Endothelial cell of hepatic sinusoid (primary cell): Measurements from ENCODE around the gene SMARCA1.
"Not testable (repeated sequence)": the region's sequence is repeated elsewhere in the genome, so short reads cannot be mapped to it uniquely, and the experiment has no call there.

Experiments
- in situ Hi-C: cut with HindIII; loops from 2 replicates; pipeline ENCODE4 v1.10.0; 2017; ENCODE audit warnings: low sequenced_read_pairs

SMARCA1 gene, protein sequence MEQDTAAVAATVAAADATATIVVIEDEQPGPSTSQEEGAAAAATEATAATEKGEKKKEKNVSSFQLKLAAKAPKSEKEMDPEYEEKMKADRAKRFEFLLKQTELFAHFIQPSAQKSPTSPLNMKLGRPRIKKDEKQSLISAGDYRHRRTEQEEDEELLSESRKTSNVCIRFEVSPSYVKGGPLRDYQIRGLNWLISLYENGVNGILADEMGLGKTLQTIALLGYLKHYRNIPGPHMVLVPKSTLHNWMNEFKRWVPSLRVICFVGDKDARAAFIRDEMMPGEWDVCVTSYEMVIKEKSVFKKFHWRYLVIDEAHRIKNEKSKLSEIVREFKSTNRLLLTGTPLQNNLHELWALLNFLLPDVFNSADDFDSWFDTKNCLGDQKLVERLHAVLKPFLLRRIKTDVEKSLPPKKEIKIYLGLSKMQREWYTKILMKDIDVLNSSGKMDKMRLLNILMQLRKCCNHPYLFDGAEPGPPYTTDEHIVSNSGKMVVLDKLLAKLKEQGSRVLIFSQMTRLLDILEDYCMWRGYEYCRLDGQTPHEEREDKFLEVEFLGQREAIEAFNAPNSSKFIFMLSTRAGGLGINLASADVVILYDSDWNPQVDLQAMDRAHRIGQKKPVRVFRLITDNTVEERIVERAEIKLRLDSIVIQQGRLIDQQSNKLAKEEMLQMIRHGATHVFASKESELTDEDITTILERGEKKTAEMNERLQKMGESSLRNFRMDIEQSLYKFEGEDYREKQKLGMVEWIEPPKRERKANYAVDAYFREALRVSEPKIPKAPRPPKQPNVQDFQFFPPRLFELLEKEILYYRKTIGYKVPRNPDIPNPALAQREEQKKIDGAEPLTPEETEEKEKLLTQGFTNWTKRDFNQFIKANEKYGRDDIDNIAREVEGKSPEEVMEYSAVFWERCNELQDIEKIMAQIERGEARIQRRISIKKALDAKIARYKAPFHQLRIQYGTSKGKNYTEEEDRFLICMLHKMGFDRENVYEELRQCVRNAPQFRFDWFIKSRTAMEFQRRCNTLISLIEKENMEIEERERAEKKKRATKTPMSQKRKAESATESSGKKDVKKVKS

DNA sequence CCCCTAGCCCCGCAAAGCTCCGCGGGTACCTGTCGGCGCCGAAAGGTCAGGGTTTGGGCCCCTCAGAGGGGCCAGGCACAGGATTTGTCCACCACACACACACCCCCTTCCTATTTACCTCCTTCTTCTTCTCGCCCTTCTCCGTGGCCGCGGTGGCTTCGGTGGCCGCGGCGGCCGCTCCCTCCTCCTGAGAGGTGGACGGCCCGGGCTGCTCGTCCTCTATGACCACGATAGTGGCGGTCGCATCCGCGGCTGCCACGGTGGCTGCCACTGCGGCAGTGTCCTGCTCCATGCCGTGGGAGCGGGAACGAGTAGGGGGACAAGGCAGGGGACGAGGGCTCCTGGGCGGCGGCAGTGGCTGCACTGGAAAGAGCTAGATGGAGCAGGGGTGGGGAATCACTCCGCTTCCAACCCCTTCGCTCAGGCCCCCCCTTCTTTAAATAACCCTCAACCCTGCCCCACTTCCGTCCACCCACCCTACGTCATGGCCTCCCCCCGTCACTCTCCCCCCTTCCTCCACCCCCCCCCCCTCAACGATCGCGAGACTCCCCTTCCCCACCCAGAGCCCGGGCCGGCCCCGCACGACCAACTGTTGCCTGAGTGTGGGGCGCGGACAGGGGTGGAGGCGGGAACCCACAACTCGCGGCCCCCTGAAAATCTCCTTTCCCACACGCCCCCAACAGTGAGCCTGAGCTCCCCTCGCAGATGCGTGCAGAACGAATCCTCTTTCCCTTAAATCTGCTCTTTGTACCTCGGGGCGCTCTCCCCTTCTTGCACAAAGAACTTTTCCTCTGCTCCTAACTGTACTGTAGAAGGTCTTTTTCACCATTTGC is at the start of gene SMARCA1:
TSS of gene SMARCA1 (minus strand) at position 412 of the 833 bp plus-strand sequence. CDS start at position 292, 120 bp downstream.
- in situ Hi-C loops = no loop called here

DNA sequence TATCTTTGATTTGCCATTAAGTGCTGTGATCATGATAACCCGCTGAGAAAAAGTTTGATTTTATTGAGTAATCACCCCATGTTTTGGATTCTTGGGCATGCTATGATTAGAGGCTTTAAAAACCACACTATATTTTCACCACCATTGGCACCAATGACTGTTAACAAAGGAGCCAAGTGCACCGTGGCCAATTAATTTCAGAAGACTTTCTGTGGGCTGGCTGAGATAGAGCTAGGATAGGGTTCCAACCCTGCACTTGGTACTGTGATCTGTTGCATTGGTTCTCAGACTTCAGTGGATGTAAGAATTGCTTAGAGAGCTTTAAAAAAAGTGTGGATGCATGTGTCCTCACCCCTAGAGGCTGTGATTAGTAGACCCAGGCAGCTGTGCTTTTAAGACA is 49.1 kb upstream of the SMARCA1 start:
- in situ Hi-C loops = no loop called here

DNA sequence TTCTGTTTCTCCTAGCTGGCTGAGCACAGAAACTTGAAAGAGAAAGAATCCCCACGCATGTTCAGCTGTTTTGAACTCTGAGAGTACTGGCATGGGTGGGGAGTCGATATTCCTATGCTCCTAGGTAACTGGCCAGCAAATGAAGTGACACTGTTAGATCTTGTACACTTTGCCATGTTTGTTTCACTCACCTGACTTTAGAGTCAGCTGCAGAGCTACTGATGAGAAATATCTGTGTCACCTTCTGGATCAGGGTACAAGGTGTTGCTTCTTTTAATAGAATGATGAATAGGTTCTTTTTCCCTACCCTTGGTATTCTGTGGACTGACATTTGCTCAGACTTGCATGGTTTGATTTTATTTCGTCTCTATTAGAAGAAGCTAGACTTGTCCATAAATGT is 45.1 kb upstream of the SMARCA1 start:
- in situ Hi-C loops = no loop called here

DNA sequence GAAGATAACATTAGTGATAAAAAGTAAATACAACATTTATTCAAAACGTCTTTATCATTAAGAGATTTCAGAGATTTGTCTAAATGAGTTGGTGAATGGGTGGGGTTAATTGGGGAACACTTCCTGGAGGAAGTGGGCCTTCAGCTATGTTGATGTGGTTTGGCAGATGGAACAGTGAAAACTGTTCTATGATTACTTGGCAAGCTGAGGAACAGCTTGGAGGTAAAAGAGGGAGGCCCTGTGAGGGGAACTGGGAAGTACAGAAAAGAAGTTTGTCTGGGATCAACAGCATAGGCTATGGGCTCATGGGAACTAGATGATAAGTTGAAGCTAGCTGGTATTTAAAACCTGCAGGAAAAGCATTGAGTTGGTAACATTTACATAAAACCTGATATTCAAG is 42.8 kb upstream of the SMARCA1 start:
- in situ Hi-C loops = no loop called here

DNA sequence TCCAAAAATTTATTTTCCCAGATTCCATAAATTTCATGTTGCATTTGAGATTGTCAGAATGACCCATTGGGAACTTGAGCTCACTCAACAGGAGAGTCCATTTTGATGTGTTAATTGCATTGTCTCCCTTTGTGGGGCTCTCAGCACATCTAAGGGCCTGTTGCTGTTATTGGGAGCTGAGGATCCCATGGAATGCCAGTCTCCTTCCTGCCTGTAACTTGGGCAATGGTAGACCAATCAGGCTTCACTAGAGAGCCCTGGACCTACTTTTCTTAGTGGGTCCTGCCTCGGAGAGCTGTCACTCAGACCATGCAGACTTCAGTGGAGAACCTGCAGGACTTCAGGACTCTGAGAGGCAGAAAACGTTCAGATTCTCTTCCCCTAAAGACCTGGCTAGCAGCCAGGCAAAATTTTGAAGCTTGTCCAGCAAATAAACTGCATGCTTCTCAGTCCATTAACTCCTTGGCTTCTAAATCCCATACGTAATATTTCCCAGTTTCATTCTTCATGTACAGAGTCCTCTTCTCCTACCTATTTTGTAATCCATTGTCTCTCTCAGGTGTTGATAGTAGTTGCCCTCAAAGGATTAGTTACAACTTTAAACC is 41.9 kb upstream of the SMARCA1 start:
- in situ Hi-C loops = no loop called here

DNA sequence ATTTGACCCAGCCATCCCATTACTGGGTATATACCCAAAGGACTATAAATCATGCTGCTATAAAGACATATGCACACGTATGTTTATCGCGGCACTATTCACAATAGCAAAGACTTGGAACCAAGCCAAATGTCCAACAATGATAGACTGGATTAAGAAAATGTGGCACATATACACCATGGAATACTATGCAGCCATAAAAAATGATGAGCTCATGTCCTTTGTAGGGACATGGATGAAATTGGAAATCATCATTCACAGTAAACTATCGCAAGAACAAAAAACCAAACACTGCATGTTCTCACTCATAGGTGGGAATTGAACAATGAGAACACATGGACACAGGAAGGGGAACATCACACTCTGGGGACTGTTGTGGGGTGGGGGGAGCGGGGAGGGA is 41.1 kb upstream of the SMARCA1 start:
- in situ Hi-C loops = not testable (repeated sequence)

DNA sequence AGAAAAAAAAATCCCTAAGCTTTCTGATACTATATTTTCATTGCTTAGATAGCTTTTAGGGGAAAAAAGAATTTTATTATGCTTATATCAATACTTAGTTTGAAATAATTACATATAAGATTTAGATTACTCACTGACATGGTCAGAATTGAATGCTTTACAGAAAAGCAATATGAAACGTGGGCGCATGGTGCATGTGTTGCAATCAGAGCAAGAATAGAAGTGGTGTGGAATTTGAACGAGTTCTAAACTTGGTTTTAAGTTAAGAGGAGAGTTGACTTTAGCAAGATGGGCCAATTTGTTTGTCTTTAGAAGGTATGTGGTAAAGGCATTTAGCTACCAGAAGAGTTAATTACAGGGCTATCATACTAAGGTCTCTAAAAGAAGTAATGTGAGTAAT is 38.2 kb upstream of the SMARCA1 start:
- in situ Hi-C loops = no loop called here

DNA sequence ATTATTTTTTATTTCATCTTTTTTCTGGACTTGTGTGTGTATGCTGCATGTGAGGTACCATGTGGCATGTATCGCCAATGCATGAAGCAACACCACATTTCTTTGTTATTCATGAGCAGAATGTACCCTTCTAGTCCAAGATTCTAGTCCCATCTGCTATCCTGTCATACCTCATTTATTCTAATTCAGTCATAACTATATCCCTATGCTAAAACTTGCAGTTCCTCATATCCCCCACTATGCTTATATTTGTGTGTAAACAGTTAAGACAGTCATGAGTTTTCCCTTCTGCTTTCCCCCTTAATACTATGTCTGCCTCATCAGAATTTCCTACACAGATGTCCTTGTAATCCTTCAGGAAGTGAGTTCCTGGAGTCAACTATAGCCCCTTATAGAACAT is 36.5 kb upstream of the SMARCA1 start:
- in situ Hi-C loops = no loop called here

DNA sequence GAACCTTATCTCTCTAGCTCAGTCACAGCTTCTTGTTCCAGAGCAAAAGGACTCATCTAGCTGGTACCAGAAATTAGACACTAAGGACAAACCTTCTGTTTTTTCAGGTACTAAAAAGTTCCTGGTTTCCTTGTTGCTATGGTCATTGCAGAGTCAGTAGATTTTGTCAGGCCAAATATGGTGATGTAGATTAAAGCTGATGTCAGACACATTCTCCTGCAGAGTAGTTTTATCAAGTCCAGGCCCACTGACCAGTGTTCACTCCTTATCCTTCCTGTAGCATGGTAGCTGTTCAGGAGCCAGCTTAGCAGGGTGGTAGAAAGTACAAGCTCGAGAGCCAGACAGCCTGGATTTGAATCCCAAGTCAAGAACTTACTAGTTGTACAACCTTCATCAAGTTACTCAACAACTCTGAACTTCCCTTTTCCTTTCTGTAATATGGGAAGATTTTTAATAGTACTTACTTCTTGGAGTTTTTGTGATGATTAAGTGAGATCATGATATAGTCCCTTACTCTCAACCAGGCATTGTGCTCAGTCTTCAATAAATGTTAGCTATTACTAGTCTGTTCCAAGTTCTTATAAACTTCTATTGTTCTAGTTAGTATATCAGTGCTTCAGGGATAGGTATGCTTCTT is 34.7 kb upstream of the SMARCA1 start:
- in situ Hi-C loops = no loop called here

DNA sequence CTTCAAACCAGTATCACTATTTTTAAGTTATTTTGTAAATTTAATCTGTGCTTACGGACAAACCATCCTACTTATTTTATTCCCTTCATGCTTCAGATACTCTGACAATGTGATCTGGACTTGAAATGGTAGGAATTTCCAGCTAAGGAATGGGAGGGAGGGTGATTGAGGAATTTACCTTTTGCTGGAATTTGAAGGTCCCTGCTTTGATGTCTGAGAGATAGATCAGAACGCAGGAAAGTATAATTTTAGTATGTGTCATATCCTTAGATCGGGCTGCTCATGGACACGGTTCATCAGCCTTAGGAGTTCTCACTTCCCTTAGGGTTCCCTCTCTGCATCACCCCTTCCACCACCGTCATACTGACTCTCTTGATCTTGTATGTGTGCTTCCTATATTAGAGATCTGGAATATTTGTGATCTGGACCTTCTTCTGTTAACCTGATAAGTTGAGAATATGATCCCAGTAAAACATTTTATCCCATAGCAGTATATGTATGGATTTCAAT is 33.6 kb upstream of the SMARCA1 start:
- in situ Hi-C loops = no loop called here

DNA sequence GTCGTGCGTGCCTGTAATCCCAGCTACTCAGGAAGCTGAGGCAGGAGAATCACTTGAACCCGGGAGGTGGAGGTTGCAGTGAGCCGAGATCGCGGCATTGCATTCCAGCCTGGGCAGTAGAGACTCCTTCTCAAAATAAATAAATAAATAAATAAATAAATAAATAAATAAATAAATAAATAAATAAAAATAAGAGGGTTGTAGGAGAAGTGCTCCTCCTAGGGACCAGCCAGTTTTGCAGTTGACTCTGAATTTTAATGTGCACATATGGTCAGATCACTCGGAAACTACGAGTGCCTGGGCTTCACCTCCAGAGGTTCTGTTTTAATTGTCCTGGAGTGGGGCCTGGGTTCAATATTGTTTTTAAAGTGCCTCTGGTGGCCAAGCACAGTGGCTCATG is 31.5 kb upstream of the SMARCA1 start:
- in situ Hi-C loops = not testable (repeated sequence)

DNA sequence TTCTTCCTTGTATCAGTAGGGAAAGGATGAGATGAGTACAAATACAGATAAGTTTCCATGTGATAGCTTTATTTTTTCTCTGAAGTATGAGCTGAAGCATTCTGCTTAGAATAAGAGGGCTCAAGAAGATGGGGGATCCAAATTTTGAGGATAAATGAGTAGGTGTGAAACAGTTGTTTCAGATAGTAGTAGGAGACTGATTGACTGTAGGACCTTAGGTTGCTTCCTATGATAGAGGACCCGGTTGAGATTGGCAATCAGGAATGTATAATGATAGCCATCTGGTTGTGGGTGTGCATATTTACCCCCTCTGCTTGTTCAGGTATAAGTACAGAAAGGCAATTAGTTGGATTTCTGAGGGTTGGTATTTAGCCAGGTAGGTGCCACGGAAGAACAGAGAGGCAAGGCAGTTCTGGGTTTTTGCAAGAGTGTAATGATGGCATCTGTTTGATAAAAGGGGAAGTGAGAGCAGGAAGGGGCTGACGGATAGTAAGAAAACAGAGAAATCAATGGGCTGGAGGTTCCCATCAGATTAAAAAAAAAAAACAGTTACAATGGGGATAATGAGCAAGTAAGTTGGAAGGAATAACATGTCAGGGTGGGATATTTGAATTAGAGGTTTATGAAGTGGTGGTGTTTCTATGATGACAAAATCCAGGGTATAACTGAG is 30.5 kb upstream of the SMARCA1 start:
- in situ Hi-C loops = no loop called here

DNA sequence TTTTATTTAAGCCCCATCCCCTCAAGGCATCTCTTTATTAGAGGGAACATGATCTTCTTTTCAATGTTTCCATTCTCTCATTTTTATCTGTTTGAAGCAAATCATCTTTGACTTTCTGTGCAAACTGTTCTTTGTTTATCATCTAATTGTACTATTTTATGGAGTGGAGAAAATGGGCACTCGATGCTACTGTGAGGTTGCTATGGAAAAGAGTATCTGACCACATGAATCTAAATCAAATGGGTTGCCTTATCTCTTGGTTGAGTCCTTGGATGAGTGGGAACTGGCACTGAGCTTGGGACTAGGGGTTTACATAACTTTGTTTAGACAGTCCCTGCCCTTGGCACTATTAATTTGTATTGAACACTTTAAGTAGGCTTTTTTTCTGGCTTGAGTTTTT is 25.8 kb upstream of the SMARCA1 start:
- in situ Hi-C loops = no loop called here

DNA sequence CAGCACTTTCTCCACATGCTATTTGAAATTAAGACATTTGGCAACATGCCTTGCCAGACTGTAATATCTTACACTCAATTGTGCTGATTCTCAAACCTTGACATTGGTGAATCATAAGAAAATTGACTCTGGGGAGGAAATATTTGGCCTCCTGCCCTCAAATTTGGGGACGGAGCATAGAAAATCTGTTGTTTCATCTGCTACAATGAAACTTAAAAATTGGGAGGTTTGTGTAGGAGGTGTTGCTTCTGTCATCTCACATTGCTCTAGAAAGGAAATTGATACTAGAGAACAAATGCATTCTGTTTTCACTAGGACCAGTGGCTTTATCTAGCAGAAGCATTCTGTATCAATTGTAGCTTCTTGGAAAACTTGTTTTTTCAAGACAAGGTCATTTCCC is 22.1 kb upstream of the SMARCA1 start:
- in situ Hi-C loops = no loop called here

DNA sequence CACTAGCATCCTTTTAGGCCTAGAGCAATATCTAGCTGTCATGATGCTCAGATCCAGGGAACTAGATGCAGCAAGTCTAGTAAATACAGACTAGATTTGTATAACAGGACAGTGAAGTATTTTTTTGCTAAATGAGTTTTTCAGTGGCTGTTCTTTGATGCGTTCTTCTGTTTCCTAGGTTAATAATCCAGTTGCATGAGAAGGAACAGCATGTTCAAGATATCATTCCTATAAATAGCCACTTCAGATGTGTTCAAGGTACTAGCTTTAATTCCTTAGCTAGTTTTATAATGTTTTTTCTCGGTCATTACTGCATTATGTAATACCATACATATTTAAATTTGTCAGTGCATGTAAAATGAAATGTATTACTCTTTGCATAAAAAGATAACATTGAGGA is 21.5 kb upstream of the SMARCA1 start:
- in situ Hi-C loops = no loop called here

DNA sequence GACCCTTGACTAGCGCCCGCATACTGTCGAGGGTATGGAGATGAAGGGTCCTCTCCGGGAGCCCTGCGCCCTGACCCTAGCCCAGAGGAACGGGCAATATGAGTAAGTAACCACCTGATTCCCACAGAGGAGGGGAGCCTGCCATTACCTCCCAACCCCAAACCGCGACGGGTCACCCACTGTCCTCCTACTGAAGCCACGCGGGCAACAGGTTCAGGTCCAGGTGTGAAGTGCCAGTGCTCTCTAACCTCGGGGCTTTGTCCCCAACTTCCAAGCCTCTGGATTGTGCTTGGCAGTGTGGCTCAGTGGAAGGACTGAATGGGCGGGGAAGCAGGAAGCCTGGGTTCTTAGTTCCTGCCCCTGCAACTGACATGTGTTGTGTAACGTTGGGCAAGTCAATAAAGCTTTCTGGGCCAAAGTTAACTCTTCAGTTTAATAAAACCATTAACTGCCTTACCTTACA is 17.5 kb upstream of the SMARCA1 start:
- in situ Hi-C loops = no loop called here

DNA sequence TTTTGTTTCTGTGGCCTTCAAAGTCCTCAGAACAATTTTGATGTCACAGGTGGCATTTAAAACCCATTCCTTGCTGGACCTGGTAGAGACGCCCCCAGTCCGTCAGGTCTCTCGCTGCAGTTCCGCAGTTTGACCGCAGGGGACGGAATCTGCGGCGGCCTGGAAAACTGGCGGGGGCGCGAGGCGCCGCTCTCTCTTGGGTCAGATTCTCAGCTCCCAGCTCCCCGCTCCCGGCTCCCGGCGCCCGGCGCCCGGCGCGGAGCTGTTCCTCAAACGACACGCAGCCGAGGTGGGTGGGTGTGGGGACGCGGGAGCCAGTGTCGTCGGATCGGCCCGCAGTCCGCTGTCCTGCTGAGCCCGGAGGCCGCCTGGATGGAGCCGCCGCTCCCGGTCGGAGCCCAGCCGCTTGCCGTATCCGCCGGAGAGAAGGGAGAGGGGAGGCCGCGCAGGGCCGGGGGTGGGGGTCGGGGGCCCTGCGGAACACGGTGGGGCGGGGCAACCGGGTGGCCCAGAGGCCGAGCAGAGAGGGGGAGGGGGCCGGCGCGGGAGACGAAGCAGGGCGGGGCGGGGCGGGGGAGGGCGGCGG is 16.9 kb upstream of the SMARCA1 start, which contains the start of gene OCRL:
TSS of gene OCRL (plus strand) at position 192 of the 586 bp plus-strand sequence. CDS start at position 373, 181 bp downstream.
- in situ Hi-C loops = no loop called here

DNA sequence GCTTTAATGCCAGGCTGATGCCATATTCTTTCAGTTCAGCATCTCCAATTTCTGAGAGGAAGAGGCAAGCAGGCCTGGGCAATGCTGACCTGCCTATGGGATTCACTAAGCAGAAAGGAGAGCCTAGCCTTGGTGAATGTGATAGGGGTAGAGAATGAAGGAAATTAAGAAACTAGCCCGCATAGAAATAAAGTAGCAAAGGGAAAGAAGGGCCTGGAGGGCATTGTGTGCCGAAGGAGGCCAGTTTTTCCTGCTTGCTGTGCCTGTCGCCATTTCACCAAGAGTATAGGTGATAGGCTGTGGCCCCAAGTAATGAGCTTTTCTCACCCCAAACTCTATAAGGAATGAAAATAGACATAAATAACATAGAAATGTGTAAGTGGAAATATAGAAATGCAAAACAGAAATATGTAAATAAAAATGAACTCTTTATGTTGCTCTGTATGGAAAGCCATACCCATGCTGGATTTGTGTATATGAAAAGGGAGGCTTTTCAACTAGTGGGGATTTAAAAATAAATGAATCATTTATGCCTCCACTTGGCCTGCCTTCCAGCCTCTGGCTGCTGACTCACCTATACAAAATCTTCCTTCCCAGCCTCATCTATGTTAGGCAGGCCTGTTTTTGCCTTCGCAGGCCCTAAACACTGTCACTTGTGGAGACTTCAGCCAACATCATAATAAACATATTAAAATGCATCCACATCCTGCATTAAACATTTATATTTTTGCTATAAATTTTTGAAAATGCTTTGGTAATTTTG is 11.7 kb upstream of the SMARCA1 start:
- in situ Hi-C loops = no loop called here
